Astrocyte (in vitro differentiated cells and primary cell): ENCODE data around the gene CLN5. TPM values are rescaled to one million over a fixed set of nuclear protein-coding genes. Genes with fewer than 3 reads are reported as not detected.

ENCODE experiments used
- DNase-seq: peaks from one replicate; pipeline ENCODE4 v3.0.0-alpha.2; 2010; ENCODE audit warnings: low read depth
- FAIRE-seq: peaks from 2 replicates; lab custom pipeline; 2011; peaks lifted over from hg19 to GRCh38; lab: Jason Lieb, UNC
- H2AFZ ChIP-seq: 2 replicates; pipeline ENCODE4 v1.6.0; 2012; ENCODE audit warnings: low read depth, low read length, inconsistent platforms
- H3K27ac ChIP-seq: 2 replicates; pipeline ENCODE4 v1.5.1; 2011; ENCODE audit warnings: low read depth, low read length, inconsistent platforms
- H3K27me3 ChIP-seq: 2 replicates; pipeline ENCODE4 v1.6.0; 2011; ENCODE audit warnings: low read length, inconsistent platforms; ENCODE audit not compliant: insufficient read depth
- H3K36me3 ChIP-seq: 2 replicates; pipeline ENCODE4 v1.5.1; 2011; ENCODE audit warnings: low read length, inconsistent platforms; ENCODE audit not compliant: insufficient read depth
- H3K4me1 ChIP-seq: 2 replicates; pipeline ENCODE4 v1.5.1; 2011; ENCODE audit warnings: low read length, inconsistent platforms; ENCODE audit not compliant: insufficient read depth
- H3K4me2 ChIP-seq: 2 replicates; pipeline ENCODE4 v1.6.0; 2012; ENCODE audit warnings: low read length, inconsistent platforms
- H3K4me3 ChIP-seq: 2 replicates; pipeline ENCODE4 v1.5.1; 2011; ENCODE audit warnings: low read depth, mild to moderate bottlenecking, low read length, inconsistent platforms; ENCODE audit not compliant: insufficient read depth
- H3K79me2 ChIP-seq: 2 replicates; pipeline ENCODE4 v1.6.0; 2012; ENCODE audit warnings: mild to moderate bottlenecking, low read length, inconsistent platforms; ENCODE audit not compliant: insufficient read depth
- H3K9ac ChIP-seq: 2 replicates; pipeline ENCODE4 v1.6.0; 2012; ENCODE audit warnings: mild to moderate bottlenecking, low read length, inconsistent platforms
- H3K9me3 ChIP-seq: 2 replicates; pipeline ENCODE4 v1.5.1; 2012; ENCODE audit warnings: low read depth, mild to moderate bottlenecking, low read length, inconsistent platforms; ENCODE audit not compliant: insufficient read depth
- H4K20me1 ChIP-seq: 2 replicates; pipeline ENCODE4 v1.6.0; 2012; ENCODE audit warnings: low read length, inconsistent platforms; ENCODE audit not compliant: insufficient read depth
- H3K27ac Mint-ChIP-seq: one replicate; pipeline ENCODE4 v1.8.0; 2021; ENCODE audit warnings: mild to moderate bottlenecking, mixed read lengths; ENCODE audit not compliant: unreplicated experiment
- H3K27me3 Mint-ChIP-seq: one replicate; pipeline ENCODE4 v1.8.0; 2021; ENCODE audit warnings: low read depth, mixed read lengths; ENCODE audit not compliant: unreplicated experiment
- H3K36me3 Mint-ChIP-seq: one replicate; pipeline ENCODE4 v1.8.0; 2021; ENCODE audit warnings: low read depth, mixed read lengths; ENCODE audit not compliant: unreplicated experiment
- H3K4me1 Mint-ChIP-seq: one replicate; pipeline ENCODE4 v1.8.0; 2021; ENCODE audit warnings: low read depth, mixed read lengths; ENCODE audit not compliant: unreplicated experiment
- H3K4me3 Mint-ChIP-seq: one replicate; pipeline ENCODE4 v1.8.0; 2021; ENCODE audit warnings: mild to moderate bottlenecking, moderate library complexity, mixed read lengths; ENCODE audit not compliant: unreplicated experiment
- H3K9me3 Mint-ChIP-seq: one replicate; pipeline ENCODE4 v1.8.0; 2021; ENCODE audit warnings: mild to moderate bottlenecking, mixed read lengths; ENCODE audit not compliant: unreplicated experiment
- EZH2 ChIP-seq: IDR thresholded peaks from 2 replicates; pipeline ENCODE4 v1.6.1; 2012; ENCODE audit warnings: mild to moderate bottlenecking, low read length, inconsistent platforms; ENCODE audit not compliant: insufficient read depth
- total RNA-seq: library from RNA; stranded (reverse); gene quantifications from 2 replicates; pipeline ENCODE4 v1.2.1, GENCODE V29; 2021
- TF ChIP-seq, protein P1 (sequence below): IDR thresholded peaks from 2 replicates; pipeline ENCODE4 v1.5.1; 2011; ENCODE audit warnings: low read depth, mild to moderate bottlenecking, inconsistent platforms, low read length, moderate library complexity; ENCODE audit not compliant: insufficient read depth

CLN5 gene
- total RNA-seq, 1 donor from 2014 or later, result 32.9 TPM

DNA sequence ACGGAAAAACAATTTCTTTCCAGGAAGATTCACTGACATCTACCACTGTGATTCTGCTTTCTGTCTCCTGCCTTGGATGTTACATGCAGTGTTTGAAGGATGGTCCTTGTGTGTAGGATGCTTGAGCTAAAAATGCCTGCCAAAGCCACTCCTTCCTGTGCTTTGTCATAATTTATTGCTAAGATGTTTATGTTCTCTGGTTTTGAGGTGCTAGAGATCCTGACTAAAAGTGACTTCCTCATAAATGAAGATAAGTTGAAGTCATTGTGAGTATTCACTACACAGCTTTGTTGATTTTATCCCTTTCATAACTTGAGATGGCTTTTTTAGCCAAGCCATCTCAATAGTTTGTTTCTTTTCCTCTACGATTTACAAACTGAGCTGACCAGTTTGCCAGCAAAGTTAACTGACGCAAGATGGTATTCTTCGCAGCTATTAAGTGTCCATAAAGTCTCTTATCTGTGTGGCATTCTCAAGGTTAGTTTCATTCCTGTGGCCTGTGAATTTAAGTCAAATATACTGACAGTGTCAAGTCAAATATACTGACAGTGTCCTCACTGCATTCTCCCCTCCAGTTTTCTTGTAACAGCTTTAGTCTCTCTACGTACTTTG lies 50.8 kb downstream of the CLN5 start:
- Histone ChIP-seq H3K4me1 (no peaks in the 10 kb centered on the region), H3K27me3 (no peaks in the 10 kb centered on the region), H3K79me2 (no peaks in the 10 kb centered on the region), H3K27ac (no peak overlapping the region), H3K36me3 (peaks cover 6% of the 10 kb centered on the region), H2AFZ (no peak overlapping the region), H3K9ac (no peak overlapping the region), H3K4me3 (no peak overlapping the region), H3K4me2 (no peak overlapping the region), H4K20me1 (no peaks in the 10 kb centered on the region), H3K9me3 (no peaks in the 10 kb centered on the region)
- FAIRE-seq, result no peak
- H3K4me3 Mint-ChIP-seq, result no peak overlapping the region
- H3K36me3 Mint-ChIP-seq, result peaks cover 11% of the 10 kb centered on the region
- H3K4me1 Mint-ChIP-seq, result no peaks in the 10 kb centered on the region
- H3K27ac Mint-ChIP-seq, result no peak overlapping the region
- H3K27me3 Mint-ChIP-seq, result no peaks in the 10 kb centered on the region
- peaks cover 3% of the 10 kb centered on the region for H3K9me3 Mint-ChIP-seq
- no peak for DNase-seq
- TF ChIP-seq, protein P1, sequence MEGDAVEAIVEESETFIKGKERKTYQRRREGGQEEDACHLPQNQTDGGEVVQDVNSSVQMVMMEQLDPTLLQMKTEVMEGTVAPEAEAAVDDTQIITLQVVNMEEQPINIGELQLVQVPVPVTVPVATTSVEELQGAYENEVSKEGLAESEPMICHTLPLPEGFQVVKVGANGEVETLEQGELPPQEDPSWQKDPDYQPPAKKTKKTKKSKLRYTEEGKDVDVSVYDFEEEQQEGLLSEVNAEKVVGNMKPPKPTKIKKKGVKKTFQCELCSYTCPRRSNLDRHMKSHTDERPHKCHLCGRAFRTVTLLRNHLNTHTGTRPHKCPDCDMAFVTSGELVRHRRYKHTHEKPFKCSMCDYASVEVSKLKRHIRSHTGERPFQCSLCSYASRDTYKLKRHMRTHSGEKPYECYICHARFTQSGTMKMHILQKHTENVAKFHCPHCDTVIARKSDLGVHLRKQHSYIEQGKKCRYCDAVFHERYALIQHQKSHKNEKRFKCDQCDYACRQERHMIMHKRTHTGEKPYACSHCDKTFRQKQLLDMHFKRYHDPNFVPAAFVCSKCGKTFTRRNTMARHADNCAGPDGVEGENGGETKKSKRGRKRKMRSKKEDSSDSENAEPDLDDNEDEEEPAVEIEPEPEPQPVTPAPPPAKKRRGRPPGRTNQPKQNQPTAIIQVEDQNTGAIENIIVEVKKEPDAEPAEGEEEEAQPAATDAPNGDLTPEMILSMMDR, result no peak
- TF ChIP-seq EZH2, result no peak

DNA sequence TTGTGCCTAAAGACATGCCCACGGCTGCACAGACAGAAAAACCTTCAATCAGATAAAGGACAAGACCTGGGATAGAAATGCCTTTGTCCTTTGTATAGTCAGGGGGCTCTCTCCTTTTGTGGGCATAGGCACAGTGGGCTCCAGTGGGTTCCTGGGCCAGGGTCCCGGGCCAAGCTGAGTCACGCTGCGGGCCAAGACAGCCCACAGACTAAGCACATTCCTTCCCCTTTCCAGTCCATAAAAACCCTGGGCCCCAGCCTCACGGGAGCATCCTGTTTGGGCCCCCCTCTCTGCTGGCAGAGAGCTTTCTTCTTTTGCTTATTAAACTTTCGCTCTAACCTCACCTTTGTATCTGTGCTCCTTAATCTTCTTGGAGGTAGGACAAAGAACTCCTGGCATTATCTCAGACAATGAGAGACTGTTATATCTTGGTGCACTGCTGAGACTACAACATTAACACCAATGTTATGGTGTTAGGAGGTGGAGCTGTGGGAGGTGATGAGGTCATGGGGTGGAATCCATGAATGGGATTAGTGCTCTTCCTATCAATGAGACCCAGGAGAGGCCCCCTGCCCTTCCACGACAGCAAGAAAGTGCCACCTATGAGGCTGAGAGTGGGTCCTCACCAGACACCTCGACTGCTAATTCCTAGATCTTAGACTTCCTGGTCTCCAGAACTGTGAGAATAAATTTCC lies 55.9 kb downstream of the CLN5 start:
- TF ChIP-seq, protein P1, result no peak
- TF ChIP-seq EZH2, result no peak
- Histone ChIP-seq H3K27ac (no peak overlapping the region), H3K4me3 (no peak overlapping the region), H3K27me3 (no peaks in the 10 kb centered on the region), H3K79me2 (no peaks in the 10 kb centered on the region), H3K9me3 (no peaks in the 10 kb centered on the region), H3K9ac (no peak overlapping the region), H4K20me1 (no peaks in the 10 kb centered on the region), H3K4me1 (no peaks in the 10 kb centered on the region), H3K36me3 (peaks cover 6% of the 10 kb centered on the region), H2AFZ (no peak overlapping the region), H3K4me2 (no peak overlapping the region)
- DNase-seq (no peak), FAIRE-seq (no peak)
- H3K27ac Mint-ChIP-seq, result peak overlapping the region; percentile 43
- H3K36me3 Mint-ChIP-seq, result peaks cover 23% of the 10 kb centered on the region
- H3K4me3 Mint-ChIP-seq, result no peak overlapping the region
- peaks cover 17% of the 10 kb centered on the region for H3K4me1 Mint-ChIP-seq
- no peaks in the 10 kb centered on the region for H3K9me3 Mint-ChIP-seq
- H3K27me3 Mint-ChIP-seq, result no peaks in the 10 kb centered on the region

DNA sequence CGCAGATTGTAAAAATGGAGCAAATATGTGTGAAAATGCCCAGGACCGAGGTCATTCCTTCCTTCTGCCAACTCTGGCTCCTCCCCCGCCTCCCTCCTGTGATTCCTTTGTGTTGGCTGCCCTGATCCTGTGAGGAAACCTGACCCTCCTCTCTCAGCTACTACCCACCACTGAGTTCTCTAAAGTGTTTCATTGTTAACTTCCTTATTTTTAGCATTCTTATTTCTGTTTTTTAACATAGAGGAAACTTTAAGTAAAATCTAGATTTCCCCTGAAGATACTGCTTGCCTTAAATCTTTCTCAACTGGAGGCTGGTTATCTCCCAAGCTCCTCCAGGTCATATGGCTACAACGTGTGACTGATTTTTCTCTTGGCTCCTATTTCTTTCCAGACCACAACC lies 56.8 kb downstream of the CLN5 start:
- Mint-ChIP-seq H3K36me3 (peaks cover 23% of the 10 kb centered on the region), H3K4me3 (no peak overlapping the region), H3K27me3 (no peaks in the 10 kb centered on the region), H3K9me3 (no peaks in the 10 kb centered on the region), H3K27ac (peak overlapping the region; percentile 28), H3K4me1 (peaks cover 17% of the 10 kb centered on the region)
- H3K27me3 ChIP-seq, result no peaks in the 10 kb centered on the region
- FAIRE-seq (no peak), DNase-seq (no peak)
- peaks cover 6% of the 10 kb centered on the region for H3K36me3 ChIP-seq
- no peaks in the 10 kb centered on the region for H4K20me1 ChIP-seq
- no peaks in the 10 kb centered on the region for H3K9me3 ChIP-seq
- H3K4me3 ChIP-seq, result no peak overlapping the region
- no peaks in the 10 kb centered on the region for H3K4me1 ChIP-seq
- no peak overlapping the region for H3K4me2 ChIP-seq
- no peak overlapping the region for H3K9ac ChIP-seq
- no peak overlapping the region for H2AFZ ChIP-seq
- TF ChIP-seq, protein P1, result no peak
- no peak for TF ChIP-seq EZH2
- H3K79me2 ChIP-seq, result no peaks in the 10 kb centered on the region
- H3K27ac ChIP-seq, result no peak overlapping the region
